ENCODE measurements around the gene EPM2A.
"Not testable (repeated sequence)": the region's sequence is repeated elsewhere in the genome, so short reads cannot be mapped to it uniquely, and the experiment has no call there.

Gene EPM2A

DNA sequence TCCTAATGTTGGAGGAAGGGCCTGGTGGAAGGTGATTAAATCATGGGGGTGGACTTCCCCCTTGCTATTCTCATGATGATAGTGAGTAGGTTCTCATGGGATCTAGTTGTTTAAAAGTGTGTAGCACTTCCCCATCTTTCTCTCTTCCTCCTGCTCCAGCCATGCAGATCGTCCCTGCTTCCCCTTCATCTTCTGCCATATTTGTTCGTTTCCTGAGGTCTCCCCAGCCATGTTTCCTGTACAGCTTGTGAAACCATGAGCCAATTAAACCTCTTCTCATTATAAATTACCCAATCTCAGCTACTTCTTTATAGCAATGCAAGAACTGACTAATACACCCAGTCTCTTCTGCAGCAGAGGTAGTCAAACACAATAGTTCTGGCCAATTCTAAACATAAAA, 5.4 kb downstream of the EPM2A start:
- DNase-seq (ENCODE audit: low read depth, low spot score), result no peak

DNA sequence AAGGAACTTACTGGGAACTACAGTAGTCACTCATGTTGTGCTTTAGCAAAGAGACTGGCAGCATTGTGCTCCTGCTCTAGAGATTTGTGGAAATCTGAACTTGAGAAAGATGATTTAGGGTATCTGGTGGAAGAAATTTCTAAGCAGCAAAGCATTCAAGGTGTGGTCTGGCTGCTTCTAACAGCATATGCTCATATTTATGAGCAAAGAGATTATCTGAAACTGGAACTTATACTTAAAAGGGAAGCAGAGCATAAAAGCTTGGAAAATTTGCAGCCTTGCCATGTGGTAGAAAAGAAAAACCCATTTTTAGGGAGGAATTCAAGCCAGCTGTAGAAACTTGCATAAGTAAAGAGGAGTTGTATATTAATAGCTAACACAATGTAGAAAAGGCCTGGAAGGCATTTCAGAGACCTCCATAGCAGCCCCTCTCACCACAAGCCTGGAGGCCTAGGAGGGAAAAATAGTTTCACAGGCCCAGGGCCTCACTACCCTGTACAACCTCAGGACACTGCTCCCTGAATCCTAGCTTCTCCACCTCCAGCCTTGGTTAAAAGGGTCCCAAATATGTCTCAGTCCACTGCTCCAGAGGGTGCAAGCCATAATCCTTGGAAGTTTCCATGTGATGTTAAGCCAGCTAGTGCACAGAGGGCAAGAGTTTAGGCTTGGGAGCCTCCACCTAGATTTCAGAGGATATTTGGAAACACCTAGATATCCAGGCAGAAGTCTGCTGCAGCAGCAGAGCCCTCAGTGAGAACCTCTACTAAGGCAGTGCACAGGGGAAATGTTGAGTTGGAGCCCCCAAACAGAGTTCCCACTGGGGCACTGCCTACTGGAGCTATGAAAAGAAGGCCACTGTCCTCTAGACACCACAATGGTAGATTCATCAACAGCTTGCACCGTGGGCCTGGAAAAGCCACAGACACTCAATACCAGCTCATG, 6.6 kb downstream of the EPM2A start:
- no peak for DNase-seq (ENCODE audit: low read depth, low spot score)

DNA sequence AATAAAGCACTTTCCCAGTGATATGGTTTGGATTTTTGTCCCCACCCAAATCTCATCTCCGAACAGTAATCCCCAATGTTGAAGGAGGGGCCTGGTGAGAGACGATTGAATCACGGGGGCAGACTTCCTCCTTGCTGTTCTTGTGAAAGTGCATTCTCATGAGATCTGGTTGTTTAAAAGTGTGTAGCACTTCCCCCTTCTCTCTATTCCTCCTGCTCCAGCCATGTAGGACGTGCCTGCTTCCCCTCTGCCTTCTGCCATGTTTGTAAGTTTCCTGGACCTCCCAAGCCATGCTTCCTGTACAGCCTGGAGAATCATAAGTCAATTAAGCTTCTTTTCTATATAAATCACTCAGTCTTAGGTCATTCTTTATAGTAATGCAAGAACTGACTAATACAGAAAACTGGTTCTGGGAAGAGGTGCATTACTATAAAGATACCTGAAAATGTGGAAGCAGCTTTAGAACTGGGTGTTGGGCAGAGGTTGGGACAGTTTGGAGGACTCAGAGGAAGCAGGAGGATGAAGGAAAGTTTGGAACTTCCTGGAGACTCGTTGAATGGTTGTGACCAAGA, 7.4 kb downstream of the EPM2A start:
- DNase-seq (ENCODE audit: low read depth, low spot score), result no peak

DNA sequence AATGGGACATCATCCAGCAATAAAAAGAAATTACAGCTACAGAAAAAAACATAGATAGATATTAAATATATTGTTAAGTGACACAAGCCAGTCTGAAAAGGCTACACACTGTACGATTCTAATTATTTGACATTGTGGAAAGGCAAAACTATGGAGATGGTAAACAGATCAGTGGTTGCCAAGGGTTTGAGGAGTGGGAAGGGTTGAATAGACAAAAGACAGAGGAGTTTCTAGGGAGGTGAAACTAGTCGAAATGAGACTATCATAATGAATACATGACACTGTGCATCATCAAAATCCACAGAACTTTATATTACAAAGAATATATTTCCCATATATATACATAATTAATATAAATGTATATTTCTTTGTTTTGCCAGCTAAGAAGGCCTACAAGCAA, 9.8 kb downstream of the EPM2A start:
- DNase-seq (ENCODE audit: low read depth, low spot score), result no peak

DNA sequence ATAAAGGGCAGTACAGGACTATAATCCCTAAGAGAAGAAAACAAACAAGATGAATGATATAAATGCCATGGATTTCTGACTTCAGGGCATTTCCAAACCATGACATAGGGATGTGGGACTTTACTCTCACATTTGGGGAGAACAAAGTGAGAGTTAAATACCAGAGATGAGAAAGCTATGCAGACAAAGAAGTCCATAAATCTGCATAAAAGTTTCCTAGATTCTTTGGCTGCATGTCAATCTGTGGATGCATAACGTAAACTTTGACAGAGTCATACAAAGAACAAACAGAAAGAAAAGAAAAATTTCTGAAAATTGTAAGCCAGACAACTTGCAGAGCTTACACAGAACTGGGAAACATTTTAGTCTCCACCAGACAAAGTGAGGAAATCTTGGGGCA, 11.7 kb downstream of the EPM2A start:
- DNase-seq (ENCODE audit: low read depth, low spot score), result no peak

DNA sequence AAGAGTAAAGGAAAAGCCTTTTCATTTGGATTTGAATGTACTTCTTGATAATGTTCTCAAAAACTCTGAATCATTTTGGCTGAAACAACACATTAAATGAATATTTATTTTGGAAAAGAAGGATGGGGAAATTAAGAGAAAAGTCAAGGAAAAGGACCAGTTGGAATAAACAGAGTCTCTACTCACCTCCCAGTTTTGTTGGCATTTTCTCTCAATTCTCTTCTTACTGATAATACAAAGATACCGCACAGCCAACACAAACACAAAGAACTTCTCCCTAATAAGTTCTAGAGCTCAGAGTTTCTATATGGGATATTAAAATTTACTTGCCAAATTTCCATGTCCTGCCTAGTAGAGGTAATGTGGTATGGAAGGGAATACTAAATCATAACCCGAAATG, 13.1 kb downstream of the EPM2A start:
- DNase-seq (ENCODE audit: low read depth, low spot score), result no peak

DNA sequence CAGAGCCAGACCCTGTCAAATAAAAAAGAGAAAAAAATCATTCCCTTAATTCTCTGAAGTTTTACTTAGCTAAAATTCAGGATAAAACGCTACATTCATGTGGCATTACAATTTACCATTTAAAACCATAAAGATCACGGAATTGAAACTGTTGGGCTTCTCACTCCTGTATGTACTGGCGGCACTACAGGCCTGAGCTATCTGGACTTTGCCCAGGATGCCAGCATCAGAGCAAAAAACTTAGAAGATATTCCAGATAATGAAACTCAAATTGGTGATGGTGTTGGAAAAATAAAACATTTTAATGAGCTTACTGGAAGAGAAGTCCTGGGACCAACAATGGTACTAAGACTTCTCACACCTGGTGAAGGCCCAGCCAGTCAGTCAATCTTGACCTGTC, 14.2 kb downstream of the EPM2A start:
- DNase-seq (ENCODE audit: low read depth, low spot score), result no peak

DNA sequence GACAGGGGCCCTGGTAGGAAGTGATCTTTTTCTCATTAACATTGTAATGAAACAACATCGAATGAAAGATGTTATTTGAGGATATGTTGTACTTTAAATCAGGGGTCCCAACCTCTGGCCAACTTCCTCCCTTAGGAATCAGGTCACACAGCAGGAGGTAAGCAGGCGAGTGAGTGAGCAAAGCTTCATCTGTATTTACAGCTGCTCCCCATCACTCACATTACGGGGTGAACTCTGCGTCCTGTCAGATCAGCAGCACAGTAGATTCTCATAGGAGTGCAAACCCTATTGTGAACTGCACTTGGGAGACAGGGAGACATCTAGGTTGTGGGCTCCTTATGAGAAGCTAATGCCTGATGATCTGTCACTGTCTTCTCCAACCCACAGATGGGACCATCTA, 19.9 kb downstream of the EPM2A start:
- DNase-seq (ENCODE audit: low read depth, low spot score), result no peak

DNA sequence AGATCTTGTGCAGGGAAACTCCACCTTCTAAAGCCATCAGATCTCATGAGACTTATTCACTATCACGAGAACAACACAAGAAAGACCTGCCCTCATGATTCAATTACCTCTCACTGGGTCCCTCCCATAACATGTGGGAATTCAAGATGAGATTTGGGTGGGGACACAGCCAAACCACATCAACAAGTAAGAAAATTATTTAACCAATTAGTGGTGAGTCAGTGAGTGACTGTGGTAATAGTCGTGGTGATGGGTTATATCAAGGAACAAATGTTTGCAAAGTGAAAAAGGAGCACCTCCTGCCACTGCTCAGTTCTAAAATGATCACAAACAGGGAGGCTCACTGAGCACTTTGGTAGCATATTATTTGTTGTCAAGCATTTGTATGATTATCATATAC, 20.6 kb downstream of the EPM2A start:
- no peak for DNase-seq (ENCODE audit: low read depth, low spot score)

DNA sequence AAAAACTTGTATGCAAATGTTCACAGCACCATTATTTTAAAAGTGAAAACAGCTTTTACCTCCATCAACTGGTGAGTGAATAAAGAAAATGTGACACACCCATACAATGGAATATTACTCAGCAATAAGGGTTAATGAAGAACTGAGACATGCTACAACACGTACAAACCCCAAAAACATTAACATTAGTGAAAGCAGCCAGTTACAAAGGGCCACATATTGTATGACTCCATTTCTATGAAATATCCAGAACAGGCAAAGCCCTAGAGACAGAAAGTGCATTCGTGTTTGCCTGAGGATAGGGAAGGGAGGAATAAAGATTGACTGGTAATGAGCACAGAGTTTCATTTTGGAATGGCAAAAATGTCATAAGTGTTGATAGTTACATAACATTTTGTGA, 21.5 kb downstream of the EPM2A start:
- DNase-seq (ENCODE audit: low read depth, low spot score), result no peak

DNA sequence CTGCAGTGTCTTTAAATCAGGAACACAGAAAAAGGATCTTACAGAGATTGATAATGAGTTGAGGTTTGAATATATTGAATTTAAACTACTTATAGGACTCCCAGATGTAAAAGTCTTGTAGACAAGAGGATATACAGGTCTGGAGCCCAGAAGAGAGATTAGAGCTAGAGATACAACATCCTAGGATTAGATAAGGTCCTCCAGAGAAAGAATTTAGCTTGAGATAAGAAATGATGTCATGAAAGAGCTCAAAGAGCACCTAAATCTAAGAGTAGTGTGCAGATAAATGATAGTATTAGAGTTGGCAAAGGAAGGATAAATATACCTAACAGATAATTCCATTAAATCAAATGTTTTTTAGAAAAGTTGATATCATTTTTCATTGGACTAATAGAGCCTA, 23.9 kb downstream of the EPM2A start:
- DNase-seq (ENCODE audit: low read depth, low spot score), result no peak

DNA sequence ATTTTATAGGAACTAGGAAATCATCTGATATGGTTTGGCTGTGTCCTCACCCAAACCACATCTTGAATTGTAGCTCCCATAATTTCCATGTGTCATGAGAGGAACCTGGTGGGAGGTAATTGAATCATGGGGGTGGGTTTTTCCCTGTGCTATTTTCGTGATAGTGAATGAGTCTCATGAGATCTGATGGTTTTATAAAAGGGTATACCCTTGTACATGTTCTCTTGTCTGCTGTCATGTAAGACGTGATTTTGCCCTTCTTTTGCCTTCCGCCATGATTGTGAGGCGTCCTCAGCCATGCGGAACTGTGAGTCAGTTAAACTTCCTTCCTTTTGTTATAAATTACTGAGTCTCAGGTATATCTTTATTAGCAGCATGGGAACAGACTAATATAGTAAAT, 27.9 kb downstream of the EPM2A start:
- no peak for DNase-seq (ENCODE audit: low read depth, low spot score)

DNA sequence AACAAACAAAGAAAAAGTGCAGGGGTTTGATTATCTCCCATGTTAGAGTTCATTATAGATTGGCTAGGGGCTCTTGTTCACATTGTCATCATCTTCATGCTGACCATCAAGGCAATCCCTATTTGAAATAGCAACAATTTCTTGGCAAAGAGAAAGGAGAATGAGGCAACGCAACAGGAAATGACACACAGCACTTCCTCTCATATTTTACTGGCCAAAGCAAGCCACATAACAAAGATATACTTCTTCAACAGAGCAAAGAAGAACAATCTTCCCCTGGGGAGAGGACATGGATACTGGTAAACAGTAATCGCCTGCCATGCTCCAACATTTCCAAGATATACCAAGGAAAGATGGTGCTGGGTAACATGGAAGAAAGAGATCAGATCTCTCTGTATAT, 29.8 kb downstream of the EPM2A start:
- no peak for DNase-seq (ENCODE audit: low read depth, low spot score)

DNA sequence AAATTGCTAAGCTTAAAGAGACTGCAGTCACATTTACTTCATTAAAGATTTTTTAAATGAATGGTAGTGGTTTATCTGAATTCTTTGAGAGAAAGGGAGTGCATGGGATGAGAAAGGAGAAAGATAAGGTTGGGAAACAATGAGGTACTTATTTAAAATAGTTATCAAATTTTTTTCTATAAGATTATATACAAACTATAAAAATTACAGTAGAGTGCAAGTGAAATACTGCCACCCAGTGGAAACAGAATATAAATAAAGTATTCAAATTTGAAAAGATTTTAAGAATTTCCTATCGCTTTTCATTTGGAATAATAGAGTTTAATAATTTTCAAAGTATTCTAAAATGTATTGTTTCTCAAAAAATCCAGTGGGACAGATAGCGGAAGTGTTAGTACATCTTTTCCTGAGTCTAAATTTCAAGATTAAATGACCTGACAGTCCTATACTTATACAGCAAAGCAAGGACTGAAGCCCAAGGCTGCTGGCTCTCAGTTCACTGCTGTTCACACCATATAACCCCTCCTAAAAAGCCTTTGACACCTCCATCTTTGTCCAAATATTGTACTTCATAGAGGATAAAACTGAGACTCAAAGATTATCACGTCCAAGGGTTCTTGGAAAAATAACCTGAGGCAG, 31.1 kb downstream of the EPM2A start:
- no peak for DNase-seq (ENCODE audit: low read depth, low spot score)

DNA sequence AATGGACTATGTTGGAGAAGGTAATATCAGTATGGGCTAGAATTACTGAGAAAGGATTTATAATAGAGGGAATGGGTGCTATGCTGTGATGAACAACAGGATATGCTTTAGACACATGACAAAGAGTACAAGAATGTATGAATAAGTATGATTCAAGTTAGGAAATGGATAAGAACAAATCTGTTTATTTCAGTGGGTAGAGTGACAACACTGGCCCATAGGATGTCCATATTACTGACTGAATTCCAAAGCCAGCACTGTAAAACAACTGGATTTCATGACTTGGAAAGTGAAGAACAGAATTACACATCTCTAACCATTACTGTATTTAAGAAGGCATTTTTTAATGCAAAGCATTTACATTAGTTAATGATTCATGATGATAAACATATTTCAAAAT, 35.9 kb downstream of the EPM2A start:
- DNase-seq (ENCODE audit: low read depth, low spot score), result no peak

DNA sequence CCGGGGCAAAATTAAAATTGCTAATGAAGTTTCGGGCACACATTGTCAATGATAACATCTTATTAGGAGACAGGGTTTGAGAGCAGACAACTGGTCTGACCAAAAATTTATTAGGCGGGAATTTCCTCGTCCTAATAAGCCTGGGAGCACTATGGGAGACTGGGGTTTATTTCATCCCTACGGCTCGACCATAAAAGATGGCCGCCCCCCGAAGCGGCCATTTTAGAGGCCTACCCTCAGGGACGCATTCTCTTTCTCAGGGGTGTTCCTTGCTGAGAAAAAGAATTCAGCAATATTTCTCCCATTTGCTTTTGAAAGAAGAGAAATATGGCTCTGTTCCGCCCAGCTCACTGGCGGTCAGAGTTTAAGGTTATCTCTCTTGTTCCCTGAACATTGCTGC, 37.9 kb downstream of the EPM2A start:
- not testable (repeated sequence) for DNase-seq (ENCODE audit: low read depth, low spot score)

DNA sequence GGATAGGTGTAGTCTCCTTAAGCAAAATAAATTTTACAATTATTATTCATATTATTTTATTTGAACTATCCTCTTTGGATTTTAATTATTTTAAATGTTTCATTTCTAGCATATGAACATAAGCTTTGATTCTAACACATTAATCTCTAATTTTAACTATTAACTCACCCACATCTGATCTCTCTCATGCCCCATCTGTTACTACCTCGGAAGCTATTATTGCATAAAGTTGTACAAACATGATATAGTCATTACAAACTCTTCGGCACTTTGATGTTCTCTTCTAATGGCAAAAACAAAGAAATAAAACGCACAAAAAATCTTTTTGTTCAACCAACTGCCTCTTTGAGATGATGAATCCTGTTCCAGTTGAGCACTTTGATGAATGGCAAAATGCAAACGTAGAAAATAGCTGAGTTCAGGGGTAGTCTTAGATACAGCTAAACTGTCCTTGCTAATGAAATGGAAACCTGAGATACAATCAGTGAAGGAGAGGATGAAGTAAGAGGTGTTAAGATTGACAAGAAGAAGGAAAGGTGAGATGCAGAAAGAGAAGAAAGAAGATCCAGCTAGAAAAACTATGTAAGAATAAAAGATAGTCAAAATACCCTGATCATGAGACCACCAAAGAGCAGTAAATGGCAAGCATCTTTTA, 41.1 kb downstream of the EPM2A start:
- no peak for DNase-seq (ENCODE audit: low read depth, low spot score)

DNA sequence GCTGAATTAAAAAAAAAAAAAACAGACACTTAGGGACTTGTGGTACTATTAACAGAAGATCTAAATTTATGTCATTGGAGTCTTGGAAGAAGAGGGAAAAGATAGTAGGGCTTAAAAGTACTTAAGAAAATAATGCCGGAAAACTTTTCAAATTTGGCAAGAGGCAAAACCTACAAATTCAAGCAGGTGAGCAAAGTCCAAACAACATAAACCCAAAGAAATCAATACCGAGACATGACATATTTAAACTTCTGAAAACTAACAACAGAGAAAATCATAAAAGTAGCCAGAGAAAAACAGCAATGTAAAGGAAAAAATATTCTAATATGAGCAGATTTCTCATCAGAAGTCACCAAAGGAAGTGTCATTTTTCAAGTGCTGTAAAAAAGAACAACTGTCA, 44.4 kb downstream of the EPM2A start:
- DNase-seq (ENCODE audit: low read depth, low spot score), result no peak

DNA sequence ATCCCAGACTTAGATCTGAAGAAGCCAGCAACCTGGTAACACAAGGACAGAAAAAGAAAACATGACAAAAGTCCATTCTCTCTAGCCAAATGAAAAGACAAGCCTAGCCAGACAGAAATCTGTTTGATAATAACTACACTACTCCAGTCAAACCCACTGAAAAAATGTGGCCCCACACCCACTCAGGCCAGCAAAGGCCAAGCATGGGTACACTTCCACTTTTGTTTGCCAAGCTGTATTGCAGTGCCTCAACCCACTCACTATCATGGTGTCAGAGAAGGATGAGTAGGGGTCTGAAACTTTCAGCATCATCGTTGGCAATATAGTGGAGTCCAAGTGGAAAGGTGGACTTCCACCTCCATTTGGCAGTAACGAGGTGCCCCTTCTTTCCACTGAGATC, 45.8 kb downstream of the EPM2A start:
- DNase-seq (ENCODE audit: low read depth, low spot score), result no peak

DNA sequence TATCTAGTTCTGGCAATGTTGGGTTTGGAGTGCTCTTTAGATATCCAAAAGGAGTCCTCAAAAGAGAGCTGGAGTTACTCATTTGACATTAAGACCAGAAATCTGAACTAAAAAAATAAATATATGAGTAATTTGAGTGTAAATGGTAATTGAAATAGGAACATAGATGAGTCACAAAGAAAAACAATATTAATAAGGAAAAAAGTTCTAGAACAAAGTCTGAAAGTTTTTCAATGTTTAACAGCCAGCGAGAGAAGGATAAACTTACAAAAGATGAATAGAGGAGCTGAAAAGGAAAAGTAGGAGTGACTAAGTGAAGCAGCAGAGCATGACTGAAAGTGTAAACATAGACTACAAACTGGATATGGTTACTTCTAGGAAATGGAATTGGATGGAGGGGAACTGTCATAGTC, 46.8 kb downstream of the EPM2A start:
- no peak for DNase-seq (ENCODE audit: low read depth, low spot score)

DNA sequence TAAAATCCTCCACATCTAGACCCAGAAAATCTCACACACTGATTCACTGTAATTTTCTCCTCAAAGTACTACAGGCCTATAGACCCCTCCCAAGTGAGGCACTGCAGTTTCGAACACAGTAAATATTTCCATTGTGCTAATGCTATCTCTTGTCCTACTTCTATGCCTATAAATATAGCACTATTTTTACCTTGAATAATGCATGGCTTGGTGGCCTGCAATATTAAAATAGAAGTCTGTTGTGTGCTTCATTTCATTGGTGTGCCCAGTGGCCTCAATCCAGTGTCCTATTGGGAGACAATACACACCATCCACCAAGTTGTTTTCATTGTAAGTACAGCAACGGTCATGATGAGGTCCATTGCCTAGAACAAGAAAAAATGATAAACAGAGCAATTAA, 49.4 kb downstream of the EPM2A start:
- no peak for DNase-seq (ENCODE audit: low read depth, low spot score)

DNA sequence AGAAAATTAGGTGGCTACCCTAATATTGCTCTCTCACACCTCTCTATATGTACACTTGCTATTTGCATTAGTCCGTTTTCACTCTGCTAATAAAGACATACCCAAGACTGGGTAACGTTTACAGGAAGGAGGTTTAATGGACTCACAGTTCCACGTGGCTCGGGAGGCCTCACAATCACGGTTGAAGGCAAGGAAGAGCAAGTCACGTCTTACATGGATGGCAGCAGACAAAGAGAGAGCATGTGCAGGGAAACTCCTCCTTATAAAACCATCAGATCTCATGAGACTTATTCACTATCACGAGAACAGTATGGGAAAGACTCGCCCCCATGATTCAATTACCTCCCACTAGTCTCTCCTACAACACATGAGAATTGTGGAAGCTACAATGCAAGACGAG, 53.4 kb downstream of the EPM2A start:
- DNase-seq (ENCODE audit: low read depth, low spot score), result no peak
